ENCODE data around the gene RTRAF. TPM values are rescaled to one million over a fixed set of nuclear protein-coding genes. Genes with fewer than 3 reads are reported as not detected.

Gene RTRAF
- total RNA-seq, 1 experiment from 2014 or later: 93.7 TPM

GRCh38 chr14:52060080-52060479, 70.7 kb downstream of the RTRAF start:
- ATAC-seq (no peak), DNase-seq (ENCODE audit: low read depth, low spot score) (no peak)
- Histone ChIP-seq H3K4me1 (ENCODE audit: control insufficient read depth, insufficient read depth, low read length) (no peaks in the 10 kb centered on the region), H3K4me3 (ENCODE audit: low read depth in 2 of 2, low read length in 2 of 2) (no peak overlapping the region), H3K27me3 (ENCODE audit: control insufficient read depth, insufficient read depth, low read length) (peaks cover 5% of the 10 kb centered on the region), H3K36me3 (ENCODE audit: control insufficient read depth, insufficient read depth, low read length) (no peaks in the 10 kb centered on the region; the same call in 1 of the 2 replicates), H3K9me3 (ENCODE audit: control insufficient read depth, insufficient read depth, low read depth, low read length) (no peaks in the 10 kb centered on the region), H3K27ac (ENCODE audit: low read length) (no peak overlapping the region)
- TF ChIP-seq SIN3A (IDR thresholded peaks at IDR 0.05; ENCODE audit: borderline replicate concordance, insufficient read depth, low read depth, low read length) (no peak), TCF7L2 (IDR thresholded peaks at IDR 0.05; ENCODE audit: low read depth, low read length) (no peak), REST (IDR thresholded peaks at IDR 0.05; ENCODE audit: insufficient read depth in 1 of 2, low read depth in 2 of 2, low read length in 1 of 2) (no peak), POLR2AphosphoS5 (IDR thresholded peaks at IDR 0.05; ENCODE audit: low read depth, low read length) (no peak)
- TF ChIP-seq, protein P1, sequence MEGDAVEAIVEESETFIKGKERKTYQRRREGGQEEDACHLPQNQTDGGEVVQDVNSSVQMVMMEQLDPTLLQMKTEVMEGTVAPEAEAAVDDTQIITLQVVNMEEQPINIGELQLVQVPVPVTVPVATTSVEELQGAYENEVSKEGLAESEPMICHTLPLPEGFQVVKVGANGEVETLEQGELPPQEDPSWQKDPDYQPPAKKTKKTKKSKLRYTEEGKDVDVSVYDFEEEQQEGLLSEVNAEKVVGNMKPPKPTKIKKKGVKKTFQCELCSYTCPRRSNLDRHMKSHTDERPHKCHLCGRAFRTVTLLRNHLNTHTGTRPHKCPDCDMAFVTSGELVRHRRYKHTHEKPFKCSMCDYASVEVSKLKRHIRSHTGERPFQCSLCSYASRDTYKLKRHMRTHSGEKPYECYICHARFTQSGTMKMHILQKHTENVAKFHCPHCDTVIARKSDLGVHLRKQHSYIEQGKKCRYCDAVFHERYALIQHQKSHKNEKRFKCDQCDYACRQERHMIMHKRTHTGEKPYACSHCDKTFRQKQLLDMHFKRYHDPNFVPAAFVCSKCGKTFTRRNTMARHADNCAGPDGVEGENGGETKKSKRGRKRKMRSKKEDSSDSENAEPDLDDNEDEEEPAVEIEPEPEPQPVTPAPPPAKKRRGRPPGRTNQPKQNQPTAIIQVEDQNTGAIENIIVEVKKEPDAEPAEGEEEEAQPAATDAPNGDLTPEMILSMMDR (IDR thresholded peaks at IDR 0.05): no peak
- BruUV-seq (replicated peaks): no TSS peak
- ChIA-PET CTCF (no interaction called here), POLR2A (no interaction called here)
- in situ Hi-C loops (cut with HindIII; ENCODE audit: low pct_unique_long_range_greater_than_20kb, low sequenced_read_pairs) (no loop called here), intact Hi-C loops (cut with micrococcal nuclease; ENCODE audit: unreplicated experiment) (no loop called here)

Other genes starting within 250 kb of the RTRAF start
- 0.23 TPM for gene GNG2, start 128.9 kb upstream of the RTRAF start, total RNA-seq (2021; ENCODE audit: unreplicated experiment)
- 0.36 TPM for gene NID2, start 79.5 kb downstream of the RTRAF start, total RNA-seq (2021; ENCODE audit: unreplicated experiment)